Measurements from ENCODE around the gene ARFGAP3.

ARFGAP3 gene

GRCh38 chr22:42869463-42869862 is 12.4 kb upstream of the ARFGAP3 start:
- TF ChIP-seq CTCF (IDR thresholded peaks at IDR 0.05; ENCODE audit: borderline replicate concordance, extremely low read depth, low read length, poor library complexity, severe bottlenecking) (no peak), EZH2 (IDR thresholded peaks at IDR 0.05; ENCODE audit: borderline replicate concordance, low read depth, low read length, severe bottlenecking) (no peak)
- no peak overlapping the region for H3K9ac ChIP-seq (ENCODE audit: low read depth, low read length)

GRCh38 chr22:42868751-42869251 is 11.7 kb upstream of the ARFGAP3 start:
- Histone ChIP-seq H3K4me3 (ENCODE audit: low read depth in 1 of 2, low read length in 2 of 2) (no peak overlapping the region), H2AFZ (ENCODE audit: low read depth, low read length) (no peak overlapping the region), H3K4me1 (ENCODE audit: insufficient read depth, low read length) (no peaks in the 10 kb centered on the region), H3K27ac (ENCODE audit: low read length) (no peak overlapping the region), H3K79me2 (ENCODE audit: insufficient read depth, low read length) (no peaks in the 10 kb centered on the region), H3K36me3 (ENCODE audit: insufficient read depth, low read length) (peaks cover 35% of the 10 kb centered on the region), H3K27me3 (ENCODE audit: insufficient read depth, low read length, poor library complexity) (no peaks in the 10 kb centered on the region), H4K20me1 (ENCODE audit: insufficient read depth, low read length) (peaks cover 9% of the 10 kb centered on the region; the same call in 1 of the 2 replicates), H3K9ac (ENCODE audit: low read depth, low read length) (no peak overlapping the region), H3K4me2 (ENCODE audit: insufficient read depth, low read length) (no peak overlapping the region), H3K9me3 (ENCODE audit: insufficient read depth, low read length, severe bottlenecking) (no peaks in the 10 kb centered on the region)
- TF ChIP-seq CTCF (IDR thresholded peaks at IDR 0.05; ENCODE audit: borderline replicate concordance, extremely low read depth, low read length, poor library complexity, severe bottlenecking) = no peak
- no peak for TF ChIP-seq EZH2 (IDR thresholded peaks at IDR 0.05; ENCODE audit: borderline replicate concordance, low read depth, low read length, severe bottlenecking)
- DNase-seq (no peak), ATAC-seq (ENCODE audit: insufficient read depth, low read depth) (no peak)

More at GRCh38 chr22:42869463-42869862, 12.4 kb upstream of the ARFGAP3 start:
- no peaks in the 10 kb centered on the region for H3K27me3 ChIP-seq (ENCODE audit: insufficient read depth, low read length, poor library complexity)
- peaks cover 9% of the 10 kb centered on the region; the same call in 1 of the 2 replicates for H4K20me1 ChIP-seq (ENCODE audit: insufficient read depth, low read length)
- no peaks in the 10 kb centered on the region for H3K79me2 ChIP-seq (ENCODE audit: insufficient read depth, low read length)
- ATAC-seq (ENCODE audit: insufficient read depth, low read depth) (no peak), DNase-seq (no peak)
- H3K27ac ChIP-seq (ENCODE audit: low read length) = no peak overlapping the region
- H3K4me3 ChIP-seq (ENCODE audit: low read depth in 1 of 2, low read length in 2 of 2) = no peak overlapping the region
- no peak overlapping the region for H2AFZ ChIP-seq (ENCODE audit: low read depth, low read length)
- no peaks in the 10 kb centered on the region for H3K4me1 ChIP-seq (ENCODE audit: insufficient read depth, low read length)
- no peak overlapping the region for H3K4me2 ChIP-seq (ENCODE audit: insufficient read depth, low read length)
- peaks cover 38% of the 10 kb centered on the region for H3K36me3 ChIP-seq (ENCODE audit: insufficient read depth, low read length)
- H3K9me3 ChIP-seq (ENCODE audit: insufficient read depth, low read length, severe bottlenecking) = no peaks in the 10 kb centered on the region

GRCh38 chr22:42866100-42866499 is 9.0 kb upstream of the ARFGAP3 start:
- no peak overlapping the region for H3K4me2 ChIP-seq (ENCODE audit: insufficient read depth, low read length)
- no peak overlapping the region for H3K27ac ChIP-seq (ENCODE audit: low read length)
- H3K9ac ChIP-seq (ENCODE audit: low read depth, low read length) = no peak overlapping the region
- peaks cover 9% of the 10 kb centered on the region for H3K36me3 ChIP-seq (ENCODE audit: insufficient read depth, low read length)
- ATAC-seq (ENCODE audit: insufficient read depth, low read depth) (no peak), DNase-seq (no peak)
- no peak for TF ChIP-seq EZH2 (IDR thresholded peaks at IDR 0.05; ENCODE audit: borderline replicate concordance, low read depth, low read length, severe bottlenecking)
- no peak for TF ChIP-seq CTCF (IDR thresholded peaks at IDR 0.05; ENCODE audit: borderline replicate concordance, extremely low read depth, low read length, poor library complexity, severe bottlenecking)
- H3K4me1 ChIP-seq (ENCODE audit: insufficient read depth, low read length) = no peaks in the 10 kb centered on the region
- no peak overlapping the region for H2AFZ ChIP-seq (ENCODE audit: low read depth, low read length)
- no peaks in the 10 kb centered on the region for H3K79me2 ChIP-seq (ENCODE audit: insufficient read depth, low read length)
- H3K9me3 ChIP-seq (ENCODE audit: insufficient read depth, low read length, severe bottlenecking) = no peaks in the 10 kb centered on the region
- no peaks in the 10 kb centered on the region for H3K27me3 ChIP-seq (ENCODE audit: insufficient read depth, low read length, poor library complexity)
- H3K4me3 ChIP-seq (ENCODE audit: low read depth in 1 of 2, low read length in 2 of 2) = no peak overlapping the region
- peaks cover 3% of the 10 kb centered on the region; the same call in 1 of the 2 replicates for H4K20me1 ChIP-seq (ENCODE audit: insufficient read depth, low read length)
